NT2/D1 (cell line): ENCODE data around the gene GRAMD1B.

Experiments used
- SUZ12 ChIP-seq: IDR thresholded peaks from 2 replicates; pipeline ENCODE4 v1.6.1; 2011; ENCODE audit not compliant: insufficient read length, insufficient read depth; ENCODE audit errors: extremely low read depth
- YY1 ChIP-seq: IDR thresholded peaks from 2 replicates; pipeline ENCODE4 v1.6.1; 2011; ENCODE audit not compliant: insufficient read length, insufficient read depth

- TF ChIP-seq YY1 (no peak), SUZ12 (no peak)
Measured at GRCh38 chr11:123480290-123480815, 50.3 kb downstream of the GRAMD1B start.
